ENCODE data around the gene GPX2. TPM values are rescaled to one million over a fixed set of nuclear protein-coding genes. Genes with fewer than 3 reads are reported as not detected.
A peak's percentile ranks its signal among the peaks of the same experiment; 100 is the strongest.

GPX2 gene
- polyA plus RNA-seq, 3 donors = not detected

DNA sequence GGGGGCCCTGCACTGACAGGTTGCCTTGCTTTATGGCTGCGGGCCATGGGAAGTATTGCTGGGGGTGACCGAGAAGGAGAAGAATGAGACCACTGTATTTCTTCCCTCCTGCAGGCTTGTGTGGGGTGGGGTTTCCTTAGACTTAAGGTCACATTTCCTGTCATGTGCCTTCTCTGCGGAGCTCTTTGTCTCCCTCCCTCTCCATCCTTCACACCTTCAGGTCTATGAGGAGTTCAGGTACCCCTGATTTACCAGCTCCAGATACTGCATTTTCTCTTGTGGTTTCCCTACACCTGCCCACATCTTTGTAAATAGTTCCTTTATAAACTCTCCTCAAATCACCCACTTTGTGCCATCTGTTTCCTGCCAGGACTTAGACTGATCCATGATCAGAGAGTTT is 47.8 kb upstream of the GPX2 start:
- peak overlapping the region in 1 of 3 experiments; percentile 9 for H3K4me3 ChIP-seq (replicated peaks in 1 of 3; ENCODE audit: low read depth in 2 of 3, low read length in 3 of 3)
- peak overlapping the region in 1 of 2 donors; percentile 61 for H3K4me3 Mint-ChIP-seq
- peak overlapping the region in 1 of 2 donors; percentile 59 for H3K27ac ChIP-seq (ENCODE audit: low read depth in 1 of 2, low read length in 2 of 2)
- H3K27me3 ChIP-seq (ENCODE audit: control insufficient read depth in 2 of 2, insufficient read depth in 2 of 2, low read length in 2 of 2) = no peaks in the 10 kb centered on the region
- no peaks in the 10 kb centered on the region for H3K9me3 ChIP-seq (replicated peaks in 1 of 2; ENCODE audit: control insufficient read depth in 1 of 2, insufficient read depth in 1 of 2, low read length in 2 of 2)
- peaks cover 69 to 83% of the 10 kb centered on the region in 2 donors for H3K4me1 ChIP-seq (ENCODE audit: control insufficient read depth in 1 of 2, insufficient read depth in 2 of 2, low read length in 2 of 2)
- no peaks in the 10 kb centered on the region for H3K36me3 Mint-ChIP-seq
- H3K9ac ChIP-seq (ENCODE audit: insufficient read depth, low read length, poor library complexity, severe bottlenecking) = no peak overlapping the region
- H3K27me3 Mint-ChIP-seq (ENCODE audit: low read depth in 3 of 3) = peaks cover 0 to 3% (median 0%) of the 10 kb centered on the region in 3 donors
- H3K9me3 Mint-ChIP-seq = no peaks in the 10 kb centered on the region
- H3K4me1 Mint-ChIP-seq = peaks cover 72% of the 10 kb centered on the region
- TF ChIP-seq, protein P1, sequence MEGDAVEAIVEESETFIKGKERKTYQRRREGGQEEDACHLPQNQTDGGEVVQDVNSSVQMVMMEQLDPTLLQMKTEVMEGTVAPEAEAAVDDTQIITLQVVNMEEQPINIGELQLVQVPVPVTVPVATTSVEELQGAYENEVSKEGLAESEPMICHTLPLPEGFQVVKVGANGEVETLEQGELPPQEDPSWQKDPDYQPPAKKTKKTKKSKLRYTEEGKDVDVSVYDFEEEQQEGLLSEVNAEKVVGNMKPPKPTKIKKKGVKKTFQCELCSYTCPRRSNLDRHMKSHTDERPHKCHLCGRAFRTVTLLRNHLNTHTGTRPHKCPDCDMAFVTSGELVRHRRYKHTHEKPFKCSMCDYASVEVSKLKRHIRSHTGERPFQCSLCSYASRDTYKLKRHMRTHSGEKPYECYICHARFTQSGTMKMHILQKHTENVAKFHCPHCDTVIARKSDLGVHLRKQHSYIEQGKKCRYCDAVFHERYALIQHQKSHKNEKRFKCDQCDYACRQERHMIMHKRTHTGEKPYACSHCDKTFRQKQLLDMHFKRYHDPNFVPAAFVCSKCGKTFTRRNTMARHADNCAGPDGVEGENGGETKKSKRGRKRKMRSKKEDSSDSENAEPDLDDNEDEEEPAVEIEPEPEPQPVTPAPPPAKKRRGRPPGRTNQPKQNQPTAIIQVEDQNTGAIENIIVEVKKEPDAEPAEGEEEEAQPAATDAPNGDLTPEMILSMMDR (IDR thresholded peaks at IDR 0.05) = no peak
- H3K4me2 ChIP-seq (replicated peaks; ENCODE audit: extremely low read depth, low read length, poor library complexity, severe bottlenecking) = peak overlapping the region; percentile 24
- H3K36me3 ChIP-seq (replicated peaks in 1 of 2; ENCODE audit: control insufficient read depth in 1 of 2, insufficient read depth in 2 of 2, low read length in 2 of 2) = no peaks in the 10 kb centered on the region
- peak overlapping the region in 6 of 7 donors; percentile 21 to 88 (median 58) for H3K27ac Mint-ChIP-seq
- H2AFZ ChIP-seq (ENCODE audit: insufficient read depth, low read depth, low read length, poor library complexity, severe bottlenecking) = no peak overlapping the region
- no peak for DNase-seq
- peaks cover 80% of the 10 kb centered on the region for H3K79me2 ChIP-seq (ENCODE audit: insufficient read depth, low read length)
- intact Hi-C loops (cut with micrococcal nuclease) = no loop called here
- H4K20me1 ChIP-seq (ENCODE audit: insufficient read depth, low read length) = no peaks in the 10 kb centered on the region
- WGBS (ENCODE audit: insufficient coverage) = no CpG with 5 or more reads among the region's 3 CpGs

DNA sequence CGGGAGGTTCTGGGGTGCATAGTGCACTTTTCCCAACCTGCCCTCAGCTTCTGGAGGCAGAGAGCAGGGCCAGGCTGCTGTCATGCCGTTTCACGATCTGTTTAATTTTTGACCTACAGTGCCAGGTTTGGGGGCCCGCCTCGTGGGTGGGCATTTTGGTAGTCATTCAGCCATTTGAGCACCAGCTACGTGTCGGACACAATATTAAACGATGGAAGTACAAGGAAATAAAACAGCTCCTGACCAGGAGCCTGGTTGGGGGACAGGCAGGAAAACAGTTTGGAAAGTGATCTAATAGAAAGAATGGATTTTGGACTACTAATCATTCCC is 44.9 kb upstream of the GPX2 start:
- peaks cover 57% of the 10 kb centered on the region for H3K4me1 Mint-ChIP-seq
- intact Hi-C loops (cut with micrococcal nuclease) = loop anchor here (5.0 to 10.0 kb wide), 4 partner anchors 73 to 443 kb away; partner anchors contain the start of genes CHURC1 (in 2 of the 2), MAX (in 2 of the 2), HSPA2 (in 1 of the 2) and PPP1R36 (in 1 of the 2)
- no peak for DNase-seq
- peak overlapping the region; percentile 82 to 99 (median 97) for H3K27ac Mint-ChIP-seq
- peaks cover 0 to 9% (median 3%) of the 10 kb centered on the region in 3 donors for H3K27me3 Mint-ChIP-seq (ENCODE audit: low read depth in 3 of 3)
- TF ChIP-seq, protein P1 (IDR thresholded peaks at IDR 0.05) = no peak
- peak overlapping the region; percentile 78 for H3K4me2 ChIP-seq (replicated peaks; ENCODE audit: extremely low read depth, low read length, poor library complexity, severe bottlenecking)
- peak overlapping the region; percentile 92 for H2AFZ ChIP-seq (ENCODE audit: insufficient read depth, low read depth, low read length, poor library complexity, severe bottlenecking)
- H3K4me1 ChIP-seq (ENCODE audit: control insufficient read depth in 1 of 2, insufficient read depth in 2 of 2, low read length in 2 of 2) = peaks cover 47 to 61% of the 10 kb centered on the region in 2 donors
- H3K27ac ChIP-seq (ENCODE audit: low read depth in 1 of 2, low read length in 2 of 2) = peak overlapping the region; percentile 57 to 83
- H3K79me2 ChIP-seq (ENCODE audit: insufficient read depth, low read length) = peaks cover 57% of the 10 kb centered on the region
- WGBS (ENCODE audit: insufficient coverage) = 0% methylated on average over 4 of the region's 8 CpGs
- H3K27me3 ChIP-seq (ENCODE audit: control insufficient read depth in 2 of 2, insufficient read depth in 2 of 2, low read length in 2 of 2) = no peaks in the 10 kb centered on the region
- H3K9me3 Mint-ChIP-seq = no peaks in the 10 kb centered on the region
- peak overlapping the region; percentile 67 for H3K9ac ChIP-seq (ENCODE audit: insufficient read depth, low read length, poor library complexity, severe bottlenecking)
- H4K20me1 ChIP-seq (ENCODE audit: insufficient read depth, low read length) = no peaks in the 10 kb centered on the region
- no peaks in the 10 kb centered on the region for H3K36me3 Mint-ChIP-seq
- no peaks in the 10 kb centered on the region for H3K9me3 ChIP-seq (replicated peaks in 1 of 2; ENCODE audit: control insufficient read depth in 1 of 2, insufficient read depth in 1 of 2, low read length in 2 of 2)
- no peaks in the 10 kb centered on the region for H3K36me3 ChIP-seq (replicated peaks in 1 of 2; ENCODE audit: control insufficient read depth in 1 of 2, insufficient read depth in 2 of 2, low read length in 2 of 2)
- peak overlapping the region; percentile 76 to 97 (median 82) for H3K4me3 ChIP-seq (replicated peaks in 1 of 3; ENCODE audit: low read depth in 2 of 3, low read length in 3 of 3)
- peak overlapping the region; percentile 100 for H3K4me3 Mint-ChIP-seq
